GM20431 (cell line): ENCODE results near the gene SEC16A.

Source experiments
- in situ Hi-C: fragments of 300-500 bp; cut with MseI, MboI; formaldehyde crosslinking; loops from one replicate; pipeline ENCODE4 v1.15.0; 2020; ENCODE audit warnings: low sequenced_read_pairs; ENCODE audit not compliant: unreplicated experiment

The SEC16A gene

GRCh38 chr9:136482793-136483588 is at the start of gene SEC16A:
SEC16A (minus strand) TSS chr9:136483040; CDS start chr9:136477615, 5,425 bp downstream.
- in situ Hi-C loops: no loop called here

DNA sequence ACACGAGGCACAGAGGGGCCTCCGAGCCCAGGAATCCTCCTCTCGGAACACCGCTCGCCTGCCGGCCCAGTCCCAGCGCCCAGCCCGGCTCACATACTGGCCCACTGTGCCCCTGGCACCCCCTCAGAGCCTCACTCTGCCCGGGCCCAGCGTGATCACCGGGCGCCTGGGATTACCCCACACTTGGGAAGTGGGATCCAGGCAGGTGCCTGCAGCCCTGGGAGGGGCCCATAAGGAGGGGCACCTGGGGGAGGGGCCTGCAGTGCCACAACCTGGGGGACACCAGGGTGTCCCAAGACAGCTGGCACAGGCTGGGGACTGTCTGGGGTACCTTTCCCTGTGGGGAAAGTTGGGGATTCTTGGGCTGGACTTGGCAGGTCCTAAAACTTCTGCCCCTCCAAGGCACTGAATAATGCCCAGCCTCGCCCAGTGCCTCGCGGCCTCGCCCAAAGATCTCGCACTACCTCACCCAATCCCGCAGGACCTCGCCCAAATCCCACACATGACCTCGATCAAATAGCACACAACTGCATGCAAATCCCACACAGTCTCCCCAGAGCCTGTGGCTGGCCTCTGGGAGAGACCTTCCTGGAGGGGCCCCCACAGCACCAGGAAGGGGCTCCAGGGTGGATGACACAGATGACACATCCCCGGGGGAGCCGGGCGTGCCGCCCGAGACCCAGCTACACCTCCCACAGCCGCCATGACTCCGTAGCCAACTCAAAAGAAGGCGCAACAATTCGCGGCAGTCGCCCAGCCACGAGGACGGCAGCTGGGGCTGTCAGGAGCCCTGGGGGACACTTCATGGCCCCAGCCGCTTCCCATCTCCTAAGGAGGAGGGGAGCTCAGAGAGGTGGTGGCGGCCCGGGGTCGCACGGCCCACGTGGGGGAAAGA is 49.3 kb upstream of the SEC16A start:
- in situ Hi-C loops: no loop called here

DNA sequence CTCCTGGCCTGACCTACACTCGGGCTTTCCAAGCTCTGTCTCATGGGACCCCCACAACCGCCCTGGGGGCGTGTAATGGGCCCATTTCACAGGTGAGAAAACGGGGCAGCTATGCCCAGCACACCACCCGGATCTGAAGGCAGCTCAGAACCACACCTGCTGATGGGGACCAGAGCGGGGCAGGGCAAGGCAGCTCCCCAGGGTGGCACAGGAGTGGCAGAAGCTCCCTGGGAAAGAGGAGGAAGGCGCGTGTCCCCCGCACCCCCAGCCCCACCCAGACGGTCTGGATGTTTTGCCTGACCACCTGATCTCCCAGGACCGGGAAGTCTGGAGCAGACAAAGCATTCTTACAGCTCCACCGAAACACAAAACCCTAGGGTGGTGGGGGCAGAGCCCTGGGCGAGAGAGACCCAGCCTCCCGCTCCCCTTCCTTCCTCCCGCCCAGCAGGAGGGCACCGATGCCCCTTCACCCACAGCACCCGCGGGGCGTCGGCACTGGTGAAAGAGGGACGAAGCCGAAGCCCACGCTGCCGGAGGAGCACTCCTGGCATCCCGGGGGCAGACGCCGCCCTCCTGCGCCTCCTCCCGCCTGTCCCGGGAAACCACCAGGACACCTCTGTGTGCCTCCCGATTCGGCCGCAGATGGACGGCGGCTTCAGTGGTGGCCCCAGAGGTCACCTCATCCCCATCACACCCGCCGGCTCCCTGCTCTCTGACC is 48.5 kb upstream of the SEC16A start:
- in situ Hi-C loops: no loop called here

DNA sequence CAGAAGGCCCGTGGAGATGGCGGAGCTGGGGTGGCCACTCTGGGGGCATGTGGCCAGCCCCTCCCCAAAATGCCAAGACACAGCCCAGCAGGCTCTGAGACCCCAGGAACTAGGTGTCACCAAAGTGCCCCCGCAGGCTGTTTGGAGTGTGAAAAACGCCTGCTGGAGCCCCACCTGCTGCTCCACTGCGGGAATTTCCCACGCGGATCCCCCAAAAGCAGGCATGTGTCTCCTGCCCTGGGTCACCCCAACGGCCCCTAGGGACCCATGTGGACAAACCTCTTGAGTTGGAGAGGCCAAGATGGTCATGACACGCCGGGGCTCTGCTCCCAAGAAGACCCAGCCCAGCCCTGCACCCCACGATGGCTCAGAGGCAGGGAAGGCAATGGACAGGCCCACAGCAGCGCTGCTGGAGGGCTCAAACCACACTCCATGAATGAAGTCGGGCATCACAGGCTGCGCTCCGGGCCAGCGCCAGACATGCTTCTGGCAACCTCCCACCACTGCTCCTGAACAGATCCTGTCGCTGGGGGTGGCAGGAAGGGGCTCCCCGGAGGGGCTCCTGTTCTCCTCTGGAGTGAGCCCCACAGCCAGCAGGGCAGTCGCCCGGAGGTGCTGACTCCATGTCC is 47.7 kb upstream of the SEC16A start:
- in situ Hi-C loops: no loop called here

DNA sequence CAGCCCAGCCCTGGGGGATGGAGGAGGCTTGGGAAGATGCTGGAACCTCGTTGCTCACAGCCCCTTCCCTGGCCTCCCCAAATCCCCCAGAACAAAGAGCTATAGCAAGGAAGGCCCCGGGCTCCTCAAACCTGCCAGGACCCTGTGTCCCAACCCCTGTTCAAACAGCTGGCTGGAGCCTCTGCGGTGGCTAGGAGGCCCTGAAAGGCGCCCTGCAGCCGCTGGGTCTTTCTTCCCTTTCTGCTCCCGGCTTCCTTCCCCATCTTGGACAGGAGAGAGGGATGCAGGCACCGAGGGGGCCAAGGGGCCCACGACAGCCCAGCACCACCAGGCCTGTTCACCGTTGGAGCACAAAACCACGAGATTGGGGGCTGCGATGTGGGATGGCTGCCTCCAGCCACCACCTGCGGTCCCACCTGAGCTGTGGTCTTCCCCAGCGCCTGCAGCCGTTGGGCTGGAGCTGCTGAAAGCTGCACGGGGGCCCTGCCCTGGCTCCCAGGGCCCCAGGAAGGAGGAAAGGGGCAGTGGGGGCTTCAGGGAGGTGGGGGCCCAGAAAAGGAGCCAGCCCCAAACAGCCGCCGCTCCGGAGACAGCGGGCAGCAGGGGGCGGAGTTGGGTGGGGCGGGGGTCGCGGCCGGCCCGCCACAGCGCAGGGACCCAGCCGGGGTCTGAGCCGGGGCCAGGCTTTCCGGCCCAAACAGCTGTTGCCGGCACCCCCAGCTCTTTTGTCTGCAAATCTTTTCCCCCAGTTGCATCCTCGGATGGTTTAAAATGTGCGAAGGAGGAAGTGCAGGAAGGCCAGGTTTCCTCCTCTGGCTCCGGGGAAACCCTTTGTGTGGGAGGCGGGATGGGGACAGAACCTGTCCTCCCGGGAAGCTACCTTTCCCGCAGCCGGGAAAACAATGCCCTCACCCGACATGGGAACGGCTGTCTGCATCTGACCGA is 46.9 kb upstream of the SEC16A start:
- in situ Hi-C loops: no loop called here

DNA sequence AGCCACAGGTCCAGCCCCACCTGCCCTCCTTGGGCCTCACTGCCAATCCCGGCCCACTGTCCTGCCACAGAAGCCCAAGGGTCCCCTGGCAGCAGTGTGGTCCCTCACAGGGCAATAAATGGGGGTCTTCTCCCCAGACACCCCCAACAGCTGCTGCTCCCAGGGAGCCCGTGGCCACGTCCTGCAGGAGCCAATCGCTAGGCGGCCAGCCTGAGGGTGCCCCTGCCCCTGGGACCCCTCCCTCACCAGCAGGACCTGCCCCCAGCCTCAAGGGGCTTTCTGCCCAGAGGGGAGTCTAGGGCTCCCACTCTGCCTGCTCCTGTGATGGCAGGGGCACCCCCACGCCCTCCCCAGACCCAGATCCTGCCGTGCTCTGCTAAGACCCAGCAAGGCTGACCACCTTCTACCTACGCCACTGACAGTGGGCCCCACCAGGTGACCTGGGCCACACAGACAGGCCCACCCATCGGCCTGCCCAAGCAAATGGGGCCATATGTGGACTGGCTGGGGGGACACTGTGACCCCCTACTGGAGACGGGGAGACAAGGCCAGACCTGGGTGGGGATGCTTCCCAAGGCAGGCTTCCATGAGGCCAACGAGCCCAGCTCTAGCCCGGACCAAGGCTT is 46.0 kb upstream of the SEC16A start:
- in situ Hi-C loops: no loop called here

DNA sequence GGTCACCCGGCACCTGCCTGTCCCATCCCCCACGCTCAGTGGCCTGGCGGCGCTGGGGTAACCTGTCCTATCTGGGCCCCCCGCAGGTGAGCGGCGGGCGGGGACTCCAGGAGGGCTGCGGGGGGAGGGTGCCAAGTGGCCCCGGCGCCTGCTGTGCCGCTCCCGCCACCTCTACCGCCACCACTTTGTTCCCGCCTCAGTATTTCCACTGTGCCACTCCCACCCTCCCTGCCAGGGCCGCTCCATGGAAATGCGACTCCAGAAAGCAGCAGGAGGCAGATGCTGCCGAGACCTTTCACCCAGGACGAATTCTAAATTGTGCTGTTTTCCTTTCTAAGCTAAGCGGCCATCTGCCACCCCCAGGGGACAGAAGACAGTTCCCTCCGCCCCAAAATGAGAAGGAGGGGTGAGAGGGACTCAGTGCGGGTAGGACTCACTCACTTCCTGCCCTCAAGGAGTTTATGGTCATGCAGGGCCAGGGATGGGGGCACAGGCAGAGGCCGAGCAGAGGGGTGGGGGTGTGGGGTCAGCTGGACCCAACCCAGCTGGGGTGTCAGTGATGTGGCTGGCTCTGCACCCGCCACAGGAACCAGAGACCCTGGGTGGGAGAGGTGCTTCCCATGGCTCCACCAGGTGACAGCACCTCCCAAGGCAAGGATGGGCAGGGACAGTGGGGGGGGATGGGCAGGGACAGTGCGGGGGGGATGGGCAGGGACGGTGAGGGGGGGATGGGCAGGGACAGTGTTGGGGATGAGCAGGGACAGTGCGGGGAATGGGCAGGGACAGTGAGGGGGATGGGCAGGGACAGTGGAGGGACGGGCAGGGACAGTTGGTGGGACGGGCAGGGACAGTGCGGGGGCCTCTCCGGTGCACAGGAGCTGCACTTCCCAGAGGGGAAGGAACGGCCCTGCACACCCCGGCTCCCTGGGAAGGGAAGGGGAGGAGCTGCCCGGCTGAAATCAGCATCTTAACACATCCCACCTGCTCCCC is 45.2 kb upstream of the SEC16A start:
- in situ Hi-C loops: no loop called here

DNA sequence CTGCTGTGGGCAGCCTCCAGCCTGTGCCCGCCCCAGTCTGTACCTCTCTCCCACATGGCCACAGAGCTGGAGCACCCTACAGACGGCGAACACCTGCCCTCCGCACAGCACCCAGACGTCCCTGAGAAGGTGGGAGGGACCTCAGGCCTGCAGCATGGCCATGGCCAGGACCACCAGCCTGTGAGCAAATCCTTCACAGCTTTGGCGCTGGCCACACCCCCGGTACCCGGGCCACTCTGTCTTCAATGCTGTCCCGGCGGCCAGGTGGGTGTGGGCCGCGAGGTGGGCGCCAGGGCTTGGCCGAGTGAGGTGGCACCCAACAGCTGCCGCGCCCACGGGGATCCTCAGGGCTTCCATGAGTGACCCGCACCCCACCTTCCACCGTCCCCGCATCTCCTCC is 44.3 kb upstream of the SEC16A start:
- in situ Hi-C loops: no loop called here

DNA sequence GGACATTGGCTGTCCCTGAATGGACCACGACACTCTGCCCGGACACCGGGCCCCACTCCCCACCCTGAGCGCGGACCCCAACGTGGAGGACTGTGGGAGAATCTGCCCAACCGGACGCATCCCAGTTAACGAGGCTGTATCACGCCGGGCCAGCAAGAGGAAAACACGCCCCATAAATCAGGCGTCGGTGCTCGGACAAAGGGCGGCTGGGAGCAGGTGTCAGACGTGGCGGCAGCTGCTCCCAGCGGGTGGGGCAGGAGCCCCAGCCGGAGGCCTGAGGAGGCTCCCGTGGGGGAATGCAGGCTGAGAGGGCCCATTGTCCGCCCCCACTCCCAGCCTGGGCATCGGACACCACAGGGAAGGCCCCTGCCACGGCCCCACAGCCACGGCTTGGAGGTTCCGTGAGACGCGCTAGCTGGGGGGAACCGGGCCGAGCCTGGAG is 43.8 kb upstream of the SEC16A start:
- in situ Hi-C loops: no loop called here

GRCh38 chr9:136525841-136526499 is 43.1 kb upstream of the SEC16A start:
- in situ Hi-C loops: no loop called here

- in situ Hi-C loops: no loop called here
Observed at GRCh38 chr9:136525207-136525606, 42.4 kb upstream of the SEC16A start.

DNA sequence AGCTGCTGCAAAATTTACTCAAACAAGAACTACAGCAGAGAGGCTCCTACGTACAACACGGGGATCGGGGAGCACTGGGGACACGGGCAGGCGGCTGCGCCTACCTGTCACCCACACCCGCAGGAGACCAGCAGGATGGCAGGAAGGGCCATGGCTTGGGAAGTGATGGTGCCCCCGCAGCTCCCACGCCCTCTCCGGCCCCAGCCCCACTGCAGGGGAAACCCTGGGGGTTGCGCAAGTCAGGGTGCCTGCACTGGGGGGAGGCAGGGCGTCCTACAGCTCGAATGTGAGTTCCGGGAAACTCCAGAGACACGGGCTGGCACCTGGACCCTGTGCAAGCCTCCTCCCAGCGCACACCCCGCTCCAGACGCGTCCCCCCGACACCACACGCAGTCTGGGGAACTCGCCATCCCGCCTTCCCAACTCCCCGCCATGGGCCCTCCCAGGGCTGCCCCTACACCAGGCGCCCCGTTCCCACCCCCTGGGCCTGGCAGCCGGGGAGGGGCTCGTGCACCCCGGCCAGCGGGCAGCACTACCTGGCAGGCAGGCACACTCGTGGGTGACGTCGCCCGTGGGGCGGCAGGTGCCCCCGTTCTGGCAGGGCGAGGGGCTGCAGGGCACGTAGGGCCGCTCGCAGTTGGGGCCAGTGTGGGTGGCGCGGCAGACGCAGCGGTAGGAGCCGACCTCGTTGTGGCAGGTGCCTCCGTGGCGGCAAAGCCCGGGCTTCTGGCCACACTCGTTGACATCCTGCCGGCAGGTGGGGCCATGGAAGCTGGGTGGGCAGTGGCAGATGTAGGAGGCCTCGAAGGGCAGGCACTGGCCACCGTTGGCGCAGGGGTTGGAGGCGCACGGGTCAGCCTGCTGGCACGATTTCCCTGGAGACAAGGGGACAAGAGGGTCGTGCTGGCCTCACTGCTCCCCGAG is 39.7 kb upstream of the SEC16A start:
- in situ Hi-C loops: no loop called here

- in situ Hi-C loops: no loop called here
Observed at GRCh38 chr9:136521537-136521936, 38.7 kb upstream of the SEC16A start.

DNA sequence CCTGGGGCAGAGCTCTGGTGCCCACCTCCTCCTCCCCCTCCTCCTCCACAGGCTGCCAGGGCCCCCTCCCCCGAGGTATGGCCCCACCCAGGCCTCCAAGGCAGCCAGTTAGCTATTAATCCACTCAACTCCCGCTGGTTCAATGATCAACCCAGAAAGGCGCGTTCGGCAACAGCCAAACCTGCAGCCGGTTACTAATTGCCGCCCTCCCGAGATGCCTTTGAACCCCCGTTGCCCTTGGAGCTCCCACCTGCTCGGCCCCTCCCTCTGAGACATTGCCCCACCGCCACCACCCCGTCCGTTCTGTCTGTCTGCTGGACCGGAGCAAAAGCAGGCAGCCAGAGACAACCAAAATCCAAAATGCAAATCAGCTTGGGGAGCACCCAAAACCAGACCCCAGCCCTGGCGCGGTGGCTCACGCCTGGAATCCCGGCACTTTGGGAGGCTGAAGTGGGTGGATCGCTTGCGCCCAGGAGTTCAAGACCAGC is 37.3 kb upstream of the SEC16A start:
- in situ Hi-C loops: no loop called here

- in situ Hi-C loops: no loop called here
Observed at GRCh38 chr9:136519263-136520052, 36.6 kb upstream of the SEC16A start.
